GM10847 (cell line): ENCODE results near the gene LSM14B.
A peak's percentile ranks its signal among the peaks of the same experiment; 100 is the strongest.

ENCODE experiments used
- POLR2A ChIP-seq: IDR thresholded peaks from 2 replicates; pipeline ENCODE4 v1.6.1; 2011; ENCODE audit not compliant: insufficient read length; ENCODE audit errors: extremely low read depth

The LSM14B gene

GRCh38 chr20:62137092-62137384 lies 14.8 kb downstream of the LSM14B start:
- TF ChIP-seq POLR2A = no peak

- no peak for TF ChIP-seq POLR2A
Measured at GRCh38 chr20:62137478-62138203, 15.4 kb downstream of the LSM14B start.

- TF ChIP-seq POLR2A = no peak
Measured at GRCh38 chr20:62138204-62138543, 15.9 kb downstream of the LSM14B start.

- TF ChIP-seq POLR2A = no peak
Measured at GRCh38 chr20:62138912-62139311, 16.6 kb downstream of the LSM14B start.

GRCh38 chr20:62139636-62140035 lies 17.4 kb downstream of the LSM14B start:
- no peak for TF ChIP-seq POLR2A

- TF ChIP-seq POLR2A = no peak
Measured at GRCh38 chr20:62141043-62141396, 18.7 kb downstream of the LSM14B start.

GRCh38 chr20:62141397-62142251 lies 19.3 kb downstream of the LSM14B start:
- no peak for TF ChIP-seq POLR2A

- no peak for TF ChIP-seq POLR2A
Measured at GRCh38 chr20:62142252-62143080, 20.2 kb downstream of the LSM14B start.

GRCh38 chr20:62143081-62143956 lies 21.0 kb downstream of the LSM14B start, which contains the start of the genes PSMA7 and SS18L1:
Gene PSMA7 (minus strand): TSS chr20:62143394. CDS start chr20:62143303, 91 bp downstream.
Gene SS18L1 (plus strand): TSS chr20:62143769. CDS start chr20:62143821, 52 bp downstream.
- peak; percentile 87 for TF ChIP-seq POLR2A

GRCh38 chr20:62143957-62144825 lies 21.9 kb downstream of the LSM14B start:
- TF ChIP-seq POLR2A = no peak

GRCh38 chr20:62145688-62146018 lies 23.4 kb downstream of the LSM14B start:
- TF ChIP-seq POLR2A = no peak

GRCh38 chr20:62146019-62146755 lies 23.9 kb downstream of the LSM14B start:
- no peak for TF ChIP-seq POLR2A

- no peak for TF ChIP-seq POLR2A
Measured at GRCh38 chr20:62147125-62147524, 24.9 kb downstream of the LSM14B start.
